HG03521 (cell line): ENCODE data around the gene CD180.

Experiments used
- ATAC-seq: cut with Tn5 transposase; IDR thresholded peaks from one replicate; pipeline ENCODE4 v1.9.1; 2021; ENCODE audit warnings: mild to moderate bottlenecking, moderate library complexity; ENCODE audit not compliant: unreplicated experiment

Gene CD180

GRCh38 chr5:67163863-67164595 is 32.6 kb downstream of the CD180 start:
- no peak for ATAC-seq

DNA sequence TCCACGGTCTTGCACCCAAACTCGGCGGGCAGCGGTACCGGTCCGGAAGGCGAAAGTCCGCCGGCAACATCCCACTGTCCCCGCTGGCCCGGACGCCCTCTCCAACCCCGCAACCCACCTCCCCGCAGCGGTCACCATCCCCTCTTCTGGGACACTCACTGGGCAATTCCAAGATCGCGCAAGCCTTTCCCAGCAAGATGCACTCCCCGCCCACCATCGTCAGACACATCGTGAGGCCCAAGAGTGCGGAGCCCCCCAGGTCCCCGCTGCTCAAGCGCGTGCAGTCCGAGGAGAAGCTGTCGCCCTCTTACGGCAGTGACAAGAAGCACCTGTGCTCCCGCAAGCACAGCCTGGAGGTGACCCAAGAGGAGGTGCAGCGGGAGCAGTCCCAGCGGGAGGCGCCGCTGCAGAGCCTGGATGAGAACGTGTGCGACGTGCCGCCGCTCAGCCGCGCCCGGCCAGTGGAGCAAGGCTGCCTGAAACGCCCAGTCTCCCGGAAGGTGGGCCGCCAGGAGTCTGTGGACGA is 33.3 kb downstream of the CD180 start:
- no peak for ATAC-seq

GRCh38 chr5:67161767-67162166 is 34.8 kb downstream of the CD180 start:
- ATAC-seq: no peak

- ATAC-seq: no peak
These were observed 35.6 kb downstream of the CD180 start for GRCh38 chr5:67160985-67161384.

GRCh38 chr5:67160272-67160671 is 36.3 kb downstream of the CD180 start:
- no peak for ATAC-seq

- no peak for ATAC-seq
These were observed 39.5 kb downstream of the CD180 start for GRCh38 chr5:67156976-67157583.

GRCh38 chr5:67154556-67155206 is 41.9 kb downstream of the CD180 start:
- no peak for ATAC-seq

DNA sequence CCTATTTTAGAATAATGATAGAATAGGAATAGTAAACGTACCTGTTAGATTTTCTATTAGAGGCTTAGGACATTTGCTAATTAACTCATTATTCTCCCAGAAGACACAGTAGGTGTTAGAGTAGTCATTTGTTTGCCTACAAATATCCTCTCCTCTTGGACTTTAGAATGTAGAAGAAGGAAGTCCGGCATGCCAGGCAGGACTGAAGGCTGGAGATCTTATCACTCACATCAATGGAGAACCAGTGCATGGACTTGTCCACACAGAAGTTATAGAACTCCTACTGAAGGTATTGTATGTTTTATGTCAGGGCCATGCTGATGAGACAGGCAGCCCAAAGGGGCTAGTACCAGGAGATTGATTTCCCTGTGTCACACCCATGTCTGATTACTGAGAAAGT is 43.3 kb downstream of the CD180 start:
- no peak for ATAC-seq

- ATAC-seq: no peak
These were observed 44.2 kb downstream of the CD180 start for GRCh38 chr5:67152400-67152799.

GRCh38 chr5:67149951-67150523 is 46.6 kb downstream of the CD180 start:
- ATAC-seq: no peak

- no peak for ATAC-seq
These were observed 47.3 kb downstream of the CD180 start for GRCh38 chr5:67149057-67149950.

DNA sequence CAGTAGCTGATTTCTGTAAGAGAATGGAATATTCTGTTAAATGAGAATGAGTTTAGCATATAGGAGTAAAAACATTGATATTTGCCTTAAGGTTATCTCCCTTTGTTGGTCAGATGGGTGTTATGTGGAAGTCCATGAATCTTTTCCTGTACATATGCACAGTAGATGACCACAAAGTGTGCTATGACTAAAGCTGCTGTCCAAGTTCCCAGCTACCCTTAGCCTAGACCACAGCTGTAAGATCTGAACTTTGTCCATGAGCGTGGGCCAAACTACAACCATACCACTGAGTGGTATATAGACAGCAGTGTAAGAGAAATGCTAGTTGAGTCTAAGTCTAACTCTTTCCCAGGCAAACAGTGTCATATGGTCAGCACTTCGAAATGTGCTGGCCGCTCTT is 48.8 kb downstream of the CD180 start:
- no peak for ATAC-seq

- ATAC-seq: no peak
These were observed 49.6 kb downstream of the CD180 start for GRCh38 chr5:67146981-67147380.

DNA sequence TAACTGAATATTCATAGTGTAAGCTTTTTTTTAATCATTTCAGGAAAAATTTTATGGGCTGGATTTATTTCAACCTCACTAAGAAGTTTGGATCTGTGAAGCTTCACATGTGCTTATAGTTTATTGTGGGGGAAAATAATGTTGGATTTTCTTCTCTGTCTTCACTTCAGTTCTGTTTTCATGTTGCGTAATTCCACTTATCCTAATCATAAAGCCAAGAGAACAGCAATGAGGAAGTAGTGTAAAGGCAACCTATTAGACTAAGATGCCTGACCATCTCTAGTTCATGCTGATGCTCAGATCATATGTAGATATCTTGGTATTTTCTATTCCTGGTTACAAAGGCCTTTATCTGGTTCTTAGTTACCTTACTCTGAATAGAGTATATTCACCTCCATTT is 50.0 kb downstream of the CD180 start:
- no peak for ATAC-seq

DNA sequence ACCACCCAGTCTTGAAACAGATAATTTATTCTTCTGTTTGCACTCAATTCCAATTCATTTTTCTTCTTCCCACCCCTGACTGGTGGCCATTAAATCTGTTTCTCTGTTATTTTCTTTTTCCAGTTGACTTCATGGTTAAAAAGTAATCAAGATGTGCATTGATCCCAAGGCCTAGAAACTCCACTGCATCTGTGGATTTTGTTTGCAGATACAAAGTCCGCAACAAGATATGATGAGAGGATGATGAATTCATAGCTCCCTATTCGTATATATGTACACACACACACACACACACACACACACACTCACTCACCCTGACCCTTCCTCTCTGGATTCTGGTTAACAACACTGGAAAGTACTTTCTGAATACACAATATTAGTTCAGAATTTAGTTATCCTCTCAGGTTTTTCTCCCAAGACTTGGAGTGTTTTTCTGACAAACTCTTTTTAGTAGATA is 52.4 kb downstream of the CD180 start:
- ATAC-seq: no peak

DNA sequence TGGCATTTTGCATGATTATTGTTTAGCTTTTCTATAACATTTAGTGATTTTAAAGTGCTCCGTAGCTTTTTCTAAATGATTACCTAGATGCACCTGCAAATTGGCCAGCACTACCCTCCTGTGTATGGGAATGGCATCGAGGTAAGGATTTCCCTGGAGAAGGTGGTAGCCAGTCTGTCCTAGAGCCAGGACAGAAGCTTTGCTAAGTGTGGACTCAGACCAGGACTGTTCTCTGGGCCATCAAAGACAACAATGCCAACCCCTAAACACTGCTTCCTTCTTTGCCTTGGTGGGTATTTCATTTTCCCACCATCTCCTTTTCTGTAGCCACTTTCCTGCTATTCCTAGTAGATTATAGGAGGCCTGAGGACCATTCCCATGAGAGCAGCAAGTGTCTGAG is 53.0 kb downstream of the CD180 start:
- no peak for ATAC-seq

GRCh38 chr5:67142816-67143215 is 53.8 kb downstream of the CD180 start:
- no peak for ATAC-seq

- ATAC-seq: no peak
These were observed 55.0 kb downstream of the CD180 start for GRCh38 chr5:67141644-67142043.

DNA sequence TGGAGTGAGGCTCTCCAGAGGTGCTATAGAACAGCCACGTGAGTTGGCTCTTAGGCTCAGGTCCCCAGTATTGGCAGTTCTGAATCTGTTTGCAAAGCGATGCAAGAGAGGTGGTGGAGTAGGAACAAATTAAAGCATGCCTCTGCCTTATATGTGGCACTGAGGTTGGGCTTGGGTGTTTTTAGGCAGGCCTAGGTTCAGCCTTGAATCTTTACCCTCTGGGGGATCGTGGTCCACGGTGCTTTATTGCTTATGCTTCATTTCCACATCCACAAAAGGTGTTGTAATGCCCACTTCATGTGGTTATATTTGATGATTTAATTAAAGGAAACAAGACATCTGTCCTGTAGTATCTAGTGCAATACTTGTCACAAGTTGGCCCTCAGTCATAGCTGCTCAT is 56.2 kb downstream of the CD180 start:
- no peak for ATAC-seq

DNA sequence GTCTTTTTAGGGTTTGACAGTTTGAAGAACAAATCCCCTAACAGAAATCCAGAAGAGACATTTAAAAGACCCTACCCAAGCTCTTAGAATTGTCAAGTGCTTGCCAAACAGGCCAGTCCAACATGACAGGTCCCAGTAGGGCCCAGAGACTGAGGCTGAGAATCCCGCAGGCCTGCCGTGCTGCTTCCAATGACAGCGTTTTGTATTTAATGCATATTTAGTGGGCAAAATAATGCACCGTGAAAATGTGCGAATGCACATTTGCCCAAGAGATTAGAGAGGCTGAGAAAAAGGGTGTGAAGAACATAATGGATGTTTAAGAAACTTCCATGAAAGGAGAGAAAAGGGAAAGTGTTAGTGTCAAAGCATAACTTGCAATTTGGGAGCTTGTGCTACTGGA is 57.6 kb downstream of the CD180 start:
- ATAC-seq: no peak
